ENCODE data around the gene CPXM1.

The CPXM1 gene

GRCh38 chr20:2747676-2748235, 52.7 kb downstream of the CPXM1 start:
- no peak for DNase-seq

DNA sequence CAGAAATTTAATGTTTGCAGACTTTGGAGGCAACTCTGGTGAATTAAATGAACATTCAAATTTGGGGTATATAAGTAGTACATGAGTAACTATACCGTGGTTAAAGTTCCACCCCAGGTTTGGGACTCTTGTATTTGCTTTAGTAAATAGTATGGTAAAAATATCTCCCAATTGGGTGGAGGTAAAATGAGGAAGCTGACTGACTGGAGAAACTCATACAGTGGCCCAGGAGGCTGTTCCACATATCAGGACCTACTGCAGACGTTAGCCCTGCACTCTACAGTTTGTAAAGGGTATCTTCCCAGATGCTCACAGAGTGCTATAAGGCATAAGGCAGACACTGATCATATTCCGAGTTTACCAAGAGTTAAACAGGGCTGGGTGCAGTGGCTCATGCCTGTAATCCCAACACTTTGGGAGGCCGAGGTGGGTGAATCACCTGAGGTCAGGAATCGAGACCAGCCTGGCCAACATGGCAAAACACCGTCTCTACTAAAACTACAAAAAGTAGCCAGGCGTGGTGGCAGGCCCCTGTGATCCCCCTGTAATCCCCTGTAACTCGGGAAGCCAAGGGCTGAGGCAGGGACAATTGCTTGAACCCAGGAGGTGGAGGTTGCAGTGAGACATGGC, 53.7 kb downstream of the CPXM1 start:
- DNase-seq: peak; percentile 35

GRCh38 chr20:2745936-2746635, 54.3 kb downstream of the CPXM1 start:
- no peak for DNase-seq

- DNase-seq: no peak
These were observed 55.1 kb downstream of the CPXM1 start for GRCh38 chr20:2745060-2745910.

Data from OCI-M1 (cell line).